ENCODE measurements around the gene TMEM63A.
"Not testable (repeated sequence)": the region's sequence is repeated elsewhere in the genome, so short reads cannot be mapped to it uniquely, and the experiment has no call there.

The TMEM63A gene

DNA sequence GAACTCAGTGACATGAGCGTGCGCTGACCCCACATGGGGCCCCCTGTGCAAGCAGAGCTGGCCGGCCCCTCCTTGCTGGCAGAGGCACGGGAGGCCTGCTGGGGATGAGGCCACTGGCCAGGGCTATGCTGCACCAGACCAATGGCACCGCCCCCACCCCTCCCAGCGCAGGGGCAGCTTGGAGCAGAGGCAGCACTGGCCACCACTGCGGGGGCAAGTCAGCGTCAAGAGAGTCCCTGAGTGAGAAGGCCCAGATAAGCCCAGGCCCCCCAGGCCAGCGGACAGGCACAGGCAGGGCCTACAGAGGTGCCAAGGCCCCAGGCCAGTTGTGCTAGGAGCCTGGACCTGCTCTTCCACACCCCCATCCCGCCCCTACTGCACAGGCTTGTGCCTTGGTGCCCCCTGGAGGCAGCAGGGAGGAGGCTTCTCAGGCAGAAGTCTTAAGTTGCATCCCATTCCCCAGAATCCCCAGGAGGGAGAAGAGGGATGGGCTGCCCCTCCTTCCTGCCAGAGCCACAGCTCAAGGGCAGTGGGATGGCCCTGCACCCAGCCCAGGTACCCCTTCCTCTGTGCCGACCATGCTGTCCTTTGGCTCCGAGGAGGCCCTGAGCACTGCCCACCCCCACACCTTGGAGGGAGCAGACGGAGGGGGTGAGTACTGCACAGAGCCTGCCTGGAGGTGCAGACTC is 36.5 kb downstream of the TMEM63A start:
- peak; percentile 33 to 40 for DNase-seq (ENCODE audit: low read depth in 2 of 2)

DNA sequence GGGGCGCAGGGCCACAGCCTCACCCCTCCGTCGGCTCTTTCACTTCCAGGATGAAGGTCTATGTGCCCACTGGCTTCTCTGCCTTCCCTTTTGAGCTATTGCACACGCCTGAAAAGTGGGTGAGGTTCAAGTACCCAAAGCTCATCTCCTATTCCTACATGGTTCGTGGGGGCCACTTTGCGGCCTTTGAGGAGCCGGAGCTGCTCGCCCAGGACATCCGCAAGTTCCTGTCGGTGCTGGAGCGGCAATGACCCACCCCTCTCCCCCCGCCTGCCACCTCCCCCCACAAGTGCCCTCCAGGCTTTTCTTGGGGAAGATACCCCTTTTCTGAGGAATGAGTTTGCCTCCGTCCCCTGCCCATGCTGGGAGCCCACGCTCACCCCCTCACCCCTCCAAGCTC is 37.1 kb downstream of the TMEM63A start:
- DNase-seq (ENCODE audit: low read depth in 2 of 2): no peak

DNA sequence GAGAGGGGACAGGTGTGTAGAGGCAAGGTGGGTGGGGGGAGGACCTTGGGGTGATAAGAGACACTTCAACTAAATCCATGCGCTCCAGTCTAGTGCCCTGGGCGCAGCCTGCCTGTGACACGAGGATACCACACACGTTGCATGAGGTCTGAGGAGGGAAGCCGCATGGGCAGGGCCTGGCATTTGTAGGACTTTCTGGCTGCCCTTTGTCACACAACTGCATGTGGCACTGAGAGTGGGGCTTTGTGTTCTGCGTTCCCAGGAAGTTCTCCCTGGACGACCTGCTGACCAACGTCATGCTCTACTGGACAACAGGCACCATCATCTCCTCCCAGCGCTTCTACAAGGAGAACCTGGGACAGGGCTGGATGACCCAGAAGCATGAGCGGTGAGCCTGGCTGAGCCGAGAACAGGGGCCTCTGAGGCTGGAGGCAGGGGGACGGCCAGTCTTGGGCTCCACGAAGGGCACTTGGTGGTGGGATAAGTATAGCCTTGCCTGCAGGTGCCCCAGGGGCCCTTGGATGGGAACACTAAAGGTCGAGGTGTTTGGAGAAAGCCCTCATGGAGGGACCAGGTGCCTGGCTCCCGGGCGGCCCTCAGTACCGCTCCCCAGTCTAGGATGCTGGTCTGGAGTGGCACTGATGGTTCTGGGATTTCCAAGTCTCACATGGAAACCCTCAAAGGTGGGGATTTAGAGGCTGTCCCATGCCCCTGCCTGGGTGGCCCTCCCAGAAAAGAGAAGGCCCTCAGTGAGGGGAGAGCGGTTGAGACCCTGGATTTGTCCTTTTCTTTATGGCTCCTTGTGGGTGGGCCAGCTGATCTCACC is 37.7 kb downstream of the TMEM63A start:
- DNase-seq (ENCODE audit: low read depth in 2 of 2): no peak

DNA sequence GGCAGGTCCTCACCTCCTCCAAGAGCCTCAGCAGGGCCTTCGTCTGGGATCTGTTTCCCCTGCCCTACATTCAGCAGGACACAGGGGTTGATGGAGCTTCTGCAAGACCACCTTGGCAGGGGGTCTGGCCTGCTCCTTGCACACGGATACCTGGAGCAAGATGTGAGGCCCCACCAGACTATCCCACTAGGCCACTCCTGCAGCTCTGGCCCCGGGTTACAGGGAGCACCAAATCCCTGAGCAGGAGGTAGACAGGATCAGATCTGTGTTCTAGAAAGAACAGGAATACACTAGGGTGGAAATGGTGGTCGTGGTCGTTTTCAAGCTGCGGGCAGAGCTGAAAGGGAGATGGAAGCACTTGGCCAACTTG is 38.8 kb downstream of the TMEM63A start:
- DNase-seq (ENCODE audit: low read depth in 2 of 2): no peak

DNA sequence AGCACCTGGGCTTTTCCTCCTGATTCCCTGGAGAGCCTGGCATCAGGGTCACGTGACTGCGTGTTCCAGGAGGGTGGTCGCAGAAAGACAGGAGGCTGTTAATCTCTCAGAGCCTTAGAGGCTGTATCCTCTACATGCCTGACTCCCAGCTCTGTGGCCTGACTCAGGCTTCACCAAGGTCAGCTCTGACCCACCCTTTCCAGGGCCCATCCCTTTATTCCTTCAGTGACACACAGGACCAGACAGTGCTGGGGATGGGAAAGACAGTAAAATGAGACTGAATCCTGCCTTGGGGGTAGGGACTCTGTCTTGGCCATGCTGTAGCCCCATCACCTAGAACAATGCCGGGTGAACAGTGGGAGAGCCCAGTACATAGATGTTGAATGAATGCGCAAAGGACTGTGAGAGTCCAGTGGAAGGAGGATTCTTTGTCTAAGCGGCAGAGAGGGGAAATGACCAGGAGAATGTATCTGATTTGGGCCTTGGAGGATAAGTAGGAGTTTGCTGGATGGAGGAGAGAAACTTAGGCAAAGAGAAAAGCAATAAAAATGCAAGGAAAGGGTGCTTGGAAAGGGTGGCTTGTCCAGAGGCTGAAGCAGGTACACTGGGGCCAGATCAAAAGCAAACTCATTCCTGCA is 39.3 kb downstream of the TMEM63A start:
- no peak for DNase-seq (ENCODE audit: low read depth in 2 of 2)

DNA sequence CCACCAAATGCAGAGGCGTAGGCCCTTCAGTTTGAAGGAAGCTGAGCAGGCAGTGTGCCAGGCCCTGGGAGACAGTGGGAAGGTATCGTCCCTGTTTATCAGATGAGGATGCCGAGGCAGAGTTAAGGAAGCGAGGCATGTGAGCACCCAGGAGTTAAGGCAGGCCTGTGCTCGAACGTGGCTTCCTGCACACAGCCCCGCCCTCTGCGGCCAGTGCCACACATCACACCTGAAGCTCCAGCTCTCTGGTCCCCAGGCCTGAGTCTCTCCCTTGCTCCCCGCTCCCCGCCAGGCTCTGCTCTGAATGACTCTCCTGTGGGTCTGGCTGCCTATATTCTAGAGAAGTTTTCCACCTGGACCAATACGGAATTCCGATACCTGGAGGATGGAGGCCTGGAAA is 40.1 kb downstream of the TMEM63A start:
- DNase-seq (ENCODE audit: low read depth in 2 of 2): no peak

DNA sequence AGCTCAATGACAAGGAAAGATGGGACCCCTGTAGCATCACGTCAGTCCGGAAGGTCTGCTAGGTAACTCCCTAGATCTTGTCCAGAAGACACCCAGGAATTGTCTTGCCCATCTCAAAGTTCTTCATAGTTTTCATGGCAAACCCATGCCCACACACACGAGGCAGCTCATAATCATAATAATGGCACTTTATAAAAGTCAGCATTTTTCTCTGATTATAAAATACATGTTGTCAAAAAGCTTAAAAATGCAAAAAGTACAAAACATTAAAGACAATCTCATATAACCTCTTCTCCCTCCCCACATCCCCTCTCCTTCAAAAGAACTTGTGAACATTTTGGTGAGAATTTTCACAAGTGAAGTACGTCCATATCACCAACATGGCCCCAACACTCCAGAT is 41.5 kb downstream of the TMEM63A start:
- no peak for DNase-seq (ENCODE audit: low read depth in 2 of 2)

DNA sequence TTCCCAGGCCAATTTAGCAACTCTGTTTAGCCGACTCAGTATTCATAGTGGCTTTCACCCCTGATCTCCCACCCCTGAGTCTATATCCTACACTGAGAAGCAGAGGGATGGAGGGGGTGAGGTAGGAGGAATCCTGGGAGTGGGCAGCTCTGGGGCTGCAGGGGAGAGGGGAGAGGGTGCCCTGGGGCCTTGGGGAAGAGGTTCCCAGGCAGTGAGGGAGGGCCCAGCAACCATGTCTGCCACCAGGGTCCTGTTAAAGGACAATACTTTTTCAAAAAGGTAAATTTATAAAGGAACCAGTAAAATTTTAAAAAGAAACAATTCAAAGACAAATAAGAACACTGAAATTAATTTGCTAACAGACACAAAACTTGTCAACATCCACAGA is 42.0 kb downstream of the TMEM63A start:
- DNase-seq (ENCODE audit: low read depth in 2 of 2): no peak

DNA sequence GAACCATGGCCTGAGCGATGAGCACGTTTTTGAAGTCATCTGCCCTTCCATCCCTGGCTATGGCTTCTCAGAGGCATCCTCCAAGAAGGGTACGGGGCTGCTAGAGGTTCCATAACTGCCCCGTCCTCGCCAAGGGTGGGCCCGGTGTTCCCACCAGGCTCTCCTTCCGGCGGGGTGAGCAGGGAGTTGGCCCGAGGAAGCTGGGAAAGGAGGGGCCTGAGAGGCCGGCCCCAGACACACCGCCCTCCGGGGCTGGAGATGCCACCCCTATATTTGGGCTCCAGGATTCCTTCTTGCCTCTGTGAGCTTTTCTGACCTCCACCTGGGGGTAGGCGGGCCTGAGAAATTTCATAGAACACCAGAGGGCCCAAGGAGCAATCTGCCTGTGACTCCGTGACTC is 43.4 kb downstream of the TMEM63A start:
- no peak for DNase-seq (ENCODE audit: low read depth in 2 of 2)

DNA sequence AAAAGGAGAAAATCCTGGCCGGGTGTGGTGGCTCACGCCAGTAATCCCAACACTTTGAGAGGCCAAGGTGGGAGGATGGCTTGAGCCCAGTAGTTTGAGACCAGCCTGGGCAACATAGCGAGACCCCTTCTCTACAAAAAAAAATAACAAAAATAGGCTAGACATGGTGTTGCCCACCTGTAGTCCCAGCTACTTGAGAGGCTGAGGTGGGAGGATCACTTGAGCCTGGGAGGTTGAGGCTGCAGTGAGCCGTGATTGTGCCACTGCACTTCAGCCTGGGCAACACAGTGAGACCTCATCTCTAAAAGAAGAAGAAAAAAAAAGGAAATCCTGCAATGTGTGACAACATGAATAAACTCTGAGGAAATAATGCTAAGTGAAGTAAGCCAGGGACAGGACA is 45.9 kb downstream of the TMEM63A start:
- DNase-seq (ENCODE audit: low read depth in 2 of 2): not testable (repeated sequence)

DNA sequence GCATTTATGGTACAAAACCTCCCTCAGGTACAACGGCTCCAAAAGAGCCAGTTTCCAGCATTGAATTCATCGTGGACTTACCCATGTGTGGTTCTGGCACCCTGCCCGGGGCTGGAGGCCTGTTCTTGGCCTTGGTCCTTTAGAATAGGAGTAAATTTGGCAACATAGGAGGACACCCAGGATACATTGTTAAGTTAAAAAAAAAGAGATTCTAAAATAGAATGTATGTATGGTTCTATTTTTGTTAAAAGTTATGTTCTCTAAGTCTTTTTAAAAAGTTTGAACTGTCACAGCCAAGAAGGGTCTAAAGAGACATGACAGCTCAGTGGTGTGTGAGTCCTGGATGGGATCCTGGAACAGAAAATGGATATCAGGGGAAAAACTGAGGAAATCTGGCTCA is 46.3 kb downstream of the TMEM63A start:
- DNase-seq (ENCODE audit: low read depth in 2 of 2): peak in 1 of 2 experiments; percentile 12

DNA sequence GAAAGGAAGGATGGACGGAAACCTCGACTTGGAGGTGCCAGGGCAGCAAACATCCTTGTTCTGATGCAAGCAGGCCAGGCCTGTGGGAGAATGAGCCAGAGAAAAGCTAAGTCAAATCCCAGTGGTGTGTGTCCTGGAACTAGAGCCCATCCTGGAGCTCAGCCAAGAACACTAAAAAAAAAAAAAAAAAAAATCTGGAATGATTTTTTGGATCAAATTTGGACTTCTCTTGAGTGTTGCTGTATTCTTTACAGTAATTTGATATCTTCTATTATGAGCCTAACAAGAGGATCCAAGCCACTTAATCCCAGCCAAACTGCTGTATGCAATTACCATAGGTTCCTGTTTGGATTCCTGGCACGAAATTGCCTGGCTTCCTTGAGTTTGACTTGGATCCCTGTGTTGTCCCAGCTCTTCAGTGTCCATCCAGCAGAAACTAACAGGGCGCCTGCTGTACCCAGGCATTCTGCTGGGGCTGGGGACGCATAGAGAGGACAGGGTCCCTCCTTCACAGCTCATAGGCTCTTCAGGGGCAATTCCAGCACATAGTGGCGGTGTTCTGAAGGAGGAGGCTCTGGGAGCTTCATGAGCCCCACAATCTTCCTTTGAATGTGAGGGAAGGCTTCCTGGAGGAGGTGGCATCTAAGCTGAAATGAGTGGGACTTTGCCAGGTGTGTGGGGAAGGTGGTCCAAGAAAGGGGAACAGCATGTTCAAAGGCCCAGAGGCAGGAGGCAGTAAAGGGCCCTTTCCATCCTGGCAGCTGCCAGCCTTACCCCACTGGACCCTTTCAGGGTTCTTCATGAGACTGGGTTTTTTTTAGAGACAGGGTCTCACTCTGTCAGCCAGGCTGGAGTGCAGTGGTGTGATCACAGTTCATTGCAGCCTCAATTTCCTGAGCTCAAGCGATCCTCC is 47.5 kb downstream of the TMEM63A start:
- peak; percentile 82 for DNase-seq (ENCODE audit: low read depth in 2 of 2)

DNA sequence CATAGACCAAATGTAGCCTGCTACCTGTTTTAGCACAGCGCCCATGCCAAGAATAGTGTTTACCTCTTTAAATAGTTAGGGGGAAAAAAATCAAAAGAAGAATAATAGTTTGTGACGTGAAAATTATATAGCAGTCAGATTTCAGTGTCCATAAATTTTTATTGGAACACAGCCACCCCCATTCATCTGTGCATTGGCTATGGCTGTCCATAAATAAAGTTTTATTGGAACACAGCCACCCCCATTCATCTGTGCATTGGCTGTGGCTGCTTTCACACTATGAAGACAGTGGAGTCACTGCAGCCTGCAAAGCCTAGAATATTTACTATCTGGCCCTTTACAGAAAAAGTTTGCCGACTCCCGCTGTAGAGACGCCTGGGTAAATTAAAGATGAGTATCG is 51.3 kb downstream of the TMEM63A start:
- no peak for DNase-seq (ENCODE audit: low read depth in 2 of 2)

DNA sequence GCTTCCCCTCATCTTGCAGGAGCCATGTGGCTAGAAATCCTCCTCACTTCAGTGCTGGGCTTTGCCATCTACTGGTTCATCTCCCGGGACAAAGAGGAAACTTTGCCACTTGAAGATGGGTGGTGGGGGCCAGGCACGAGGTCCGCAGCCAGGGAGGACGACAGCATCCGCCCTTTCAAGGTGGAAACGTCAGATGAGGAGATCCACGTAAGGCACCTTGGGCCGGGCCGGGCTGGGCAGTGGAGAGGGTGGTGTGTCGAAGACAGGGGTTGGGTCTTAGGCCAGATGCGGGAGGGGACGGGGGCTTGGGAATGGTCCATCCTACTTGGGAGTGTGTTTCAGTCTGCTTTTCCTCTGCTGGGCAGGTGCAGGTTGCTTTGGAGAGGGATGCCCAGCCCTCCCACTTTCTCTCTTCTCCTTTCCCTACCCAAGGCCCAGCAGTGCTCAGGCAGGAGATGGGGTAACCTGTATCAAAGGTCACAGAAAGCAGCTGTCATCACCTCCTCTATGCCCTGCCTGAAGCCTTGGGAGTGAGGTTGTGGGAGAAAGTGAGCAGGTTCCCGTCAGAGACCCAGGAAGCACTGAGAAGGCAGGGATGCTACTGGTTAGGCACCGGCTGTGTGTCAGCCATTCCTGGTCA is 53.4 kb downstream of the TMEM63A start:
- DNase-seq (ENCODE audit: low read depth in 2 of 2): no peak

DNA sequence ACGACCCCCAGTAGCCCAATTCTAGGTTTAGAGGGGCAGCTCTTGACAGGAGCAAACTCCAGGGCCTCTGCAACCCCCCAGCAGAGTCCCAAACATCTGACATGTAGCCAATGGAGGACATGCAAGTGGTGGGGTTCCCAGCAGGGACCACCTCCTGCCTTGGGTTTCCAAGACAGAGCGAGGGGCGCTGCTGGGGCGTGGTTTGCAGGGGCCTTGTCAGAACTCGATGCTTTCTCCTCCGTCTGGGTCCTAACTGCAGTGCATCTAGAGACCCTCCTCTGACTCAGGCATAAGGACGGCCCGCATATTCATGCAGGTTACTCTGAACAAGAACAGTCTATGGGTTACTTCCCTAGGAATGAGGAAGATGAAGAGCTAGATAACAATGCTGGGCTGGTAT is 55.1 kb downstream of the TMEM63A start:
- DNase-seq (ENCODE audit: low read depth in 2 of 2): no peak

DNA sequence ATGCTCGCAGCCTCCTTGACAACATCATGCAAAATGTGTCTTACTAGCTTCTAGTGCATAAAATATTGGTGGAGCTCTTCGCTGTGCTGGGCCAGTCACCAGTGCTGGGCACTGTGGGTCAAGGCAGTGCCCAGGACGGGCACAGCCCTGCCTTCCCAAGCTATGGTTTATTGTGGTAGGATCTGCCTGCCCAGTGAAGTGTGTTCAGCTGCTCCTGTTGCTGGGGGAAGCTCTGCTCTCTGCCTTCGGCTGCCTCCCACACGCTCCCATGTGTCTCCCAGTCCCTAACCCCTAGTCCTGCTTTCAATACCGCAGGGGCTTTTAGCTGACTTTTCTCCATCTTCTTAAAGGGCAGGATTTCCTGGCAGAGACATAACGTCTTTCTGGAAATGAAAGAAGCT is 56.6 kb downstream of the TMEM63A start:
- DNase-seq (ENCODE audit: low read depth in 2 of 2): no peak

DNA sequence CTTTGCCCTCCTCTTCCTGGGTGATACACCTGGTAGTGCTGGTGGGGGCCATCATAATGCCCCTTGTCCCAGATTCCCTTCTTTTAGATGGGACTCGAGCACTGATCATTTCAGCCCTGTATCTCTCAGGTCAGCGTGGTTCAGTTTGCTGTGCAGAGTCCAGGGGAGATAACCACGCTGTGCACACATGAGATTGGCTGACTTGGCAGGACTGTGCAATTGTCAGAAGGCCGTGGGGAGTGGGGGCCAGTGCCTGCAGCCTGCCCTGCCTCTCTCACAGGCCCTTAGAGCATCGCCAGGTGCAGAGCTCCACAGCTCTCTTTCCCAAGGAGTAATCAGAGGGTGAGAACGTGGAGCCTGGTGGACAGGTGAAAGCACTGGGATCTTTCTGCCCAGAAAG is 57.1 kb downstream of the TMEM63A start:
- DNase-seq (ENCODE audit: low read depth in 2 of 2): no peak

DNA sequence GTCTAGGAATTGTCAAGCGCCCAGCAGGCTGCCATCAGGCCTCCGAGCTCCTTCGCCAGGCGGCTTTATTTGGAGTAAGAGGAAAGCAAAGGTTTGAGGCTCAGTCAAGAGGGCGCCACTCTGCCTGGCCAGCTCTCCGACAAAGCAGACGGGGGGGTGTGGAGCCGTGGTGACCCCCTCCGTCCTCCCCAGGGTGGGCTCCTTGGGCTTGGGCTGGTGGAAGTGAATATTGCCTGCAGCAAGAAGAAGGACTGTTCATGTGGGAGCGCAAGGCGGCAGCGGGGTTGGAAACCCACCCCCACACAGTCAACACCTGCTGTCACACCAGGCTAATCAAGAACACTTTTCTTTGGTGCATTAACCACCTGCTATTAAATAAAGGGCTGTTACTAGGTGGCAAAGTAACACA is 57.6 kb downstream of the TMEM63A start:
- no peak for DNase-seq (ENCODE audit: low read depth in 2 of 2)

DNA sequence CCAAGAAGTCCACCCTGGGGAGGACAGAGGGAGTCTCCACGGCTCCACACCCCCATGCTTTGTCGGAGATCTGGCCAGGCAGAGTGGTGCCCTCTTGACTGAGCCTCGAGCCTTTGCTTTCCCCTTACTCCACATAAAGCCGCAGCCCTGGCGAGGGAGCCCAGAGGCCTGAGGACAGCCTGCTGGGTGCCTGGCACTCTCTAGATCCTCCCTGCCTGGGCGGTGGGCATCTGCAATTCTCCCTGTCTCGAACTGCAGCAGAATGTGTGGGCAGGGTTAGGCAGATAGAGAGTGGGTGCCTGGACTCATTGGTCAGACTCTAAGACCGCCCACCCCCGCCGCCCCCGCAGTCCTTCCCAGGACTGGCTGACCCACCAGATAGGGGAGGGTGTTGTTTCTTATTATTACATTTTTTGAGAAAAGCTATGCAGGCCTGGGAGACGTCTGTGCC is 58.3 kb downstream of the TMEM63A start:
- DNase-seq (ENCODE audit: low read depth in 2 of 2): no peak

DNA sequence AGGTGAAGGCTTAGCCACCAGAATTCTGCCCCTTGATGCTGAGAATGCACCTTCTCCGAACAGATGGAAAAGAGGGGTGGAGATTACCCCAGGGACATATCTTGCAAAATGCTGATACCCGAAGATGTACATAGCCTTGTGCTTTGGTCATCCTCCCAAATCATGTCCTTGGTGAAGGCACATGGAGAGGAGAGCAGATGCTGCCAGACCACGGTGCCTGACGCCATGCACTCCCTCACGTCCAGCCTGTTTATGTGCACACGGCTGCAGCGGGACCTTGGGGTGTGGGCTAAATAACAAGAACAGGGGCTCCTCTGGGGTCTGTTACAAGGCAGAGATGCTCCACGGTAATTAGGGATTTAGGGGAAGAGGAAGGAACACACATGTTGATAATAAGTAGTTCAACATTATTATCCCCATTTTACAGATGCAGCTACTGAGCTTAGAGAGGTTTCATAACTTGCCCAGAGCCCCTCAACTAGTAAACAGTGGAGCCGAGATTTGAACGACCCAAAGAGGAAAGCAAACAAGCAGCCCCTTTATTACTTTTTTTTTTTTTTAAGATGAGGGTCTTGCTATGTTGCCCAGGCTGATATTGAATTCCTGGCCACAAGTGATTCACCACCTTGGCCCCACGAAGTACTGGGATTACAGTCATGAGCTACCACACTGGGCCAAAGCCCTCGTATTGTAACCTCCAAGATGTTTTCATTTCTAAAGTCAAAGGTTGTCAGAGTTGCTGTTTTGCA is 59.4 kb downstream of the TMEM63A start:
- no peak for DNase-seq (ENCODE audit: low read depth in 2 of 2)

Data from fibroblast of skin of left biceps (primary cell).